Tibial nerve (tissue), 3 donors: Measurements from ENCODE around the gene PDK4.

Experiments
- POLR2A ChIP-seq, 2 donors: fragments of 450-650 bp; IDR thresholded peaks; one replicate each; pipeline ENCODE4 v1.6.1; 2017; ENCODE audit warnings: antibody characterized with exemption in 2 of 2, mild to moderate bottlenecking in 2 of 2, moderate library complexity in 2 of 2
- TF ChIP-seq, protein P1 (sequence below), 5 experiments: fragments of 200-600 bp in 3 of 5; fragments of 450-650 bp in 2 of 5; sonication (generic) in 3 of 5; IDR thresholded peaks; one replicate each; pipeline ENCODE4 v1.5.1; 2016 to 2019; ENCODE audit warnings: antibody characterized with exemption in 5 of 5, mild to moderate bottlenecking in 3 of 5, moderate library complexity in 2 of 5

DNA sequence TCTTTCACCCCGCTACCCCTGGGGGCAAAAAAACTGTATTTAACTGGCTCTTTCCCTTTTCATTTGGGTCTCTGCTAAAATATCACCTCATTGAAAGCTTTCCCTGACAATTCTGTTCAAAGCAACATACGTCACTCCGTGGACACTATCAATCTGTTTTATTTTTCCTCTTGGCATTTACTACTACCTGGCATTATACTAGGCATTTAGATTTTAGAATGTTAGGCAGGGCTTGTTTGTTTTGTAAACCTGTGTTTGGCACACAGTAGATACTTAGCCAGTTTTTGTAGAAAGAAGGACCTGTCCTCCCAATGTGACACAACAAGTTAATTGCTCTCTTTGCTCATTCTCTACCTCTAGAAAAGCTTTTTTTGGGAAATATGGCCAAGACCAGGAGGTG is 26.5 kb upstream of the PDK4 start:
- TF ChIP-seq, protein P1, sequence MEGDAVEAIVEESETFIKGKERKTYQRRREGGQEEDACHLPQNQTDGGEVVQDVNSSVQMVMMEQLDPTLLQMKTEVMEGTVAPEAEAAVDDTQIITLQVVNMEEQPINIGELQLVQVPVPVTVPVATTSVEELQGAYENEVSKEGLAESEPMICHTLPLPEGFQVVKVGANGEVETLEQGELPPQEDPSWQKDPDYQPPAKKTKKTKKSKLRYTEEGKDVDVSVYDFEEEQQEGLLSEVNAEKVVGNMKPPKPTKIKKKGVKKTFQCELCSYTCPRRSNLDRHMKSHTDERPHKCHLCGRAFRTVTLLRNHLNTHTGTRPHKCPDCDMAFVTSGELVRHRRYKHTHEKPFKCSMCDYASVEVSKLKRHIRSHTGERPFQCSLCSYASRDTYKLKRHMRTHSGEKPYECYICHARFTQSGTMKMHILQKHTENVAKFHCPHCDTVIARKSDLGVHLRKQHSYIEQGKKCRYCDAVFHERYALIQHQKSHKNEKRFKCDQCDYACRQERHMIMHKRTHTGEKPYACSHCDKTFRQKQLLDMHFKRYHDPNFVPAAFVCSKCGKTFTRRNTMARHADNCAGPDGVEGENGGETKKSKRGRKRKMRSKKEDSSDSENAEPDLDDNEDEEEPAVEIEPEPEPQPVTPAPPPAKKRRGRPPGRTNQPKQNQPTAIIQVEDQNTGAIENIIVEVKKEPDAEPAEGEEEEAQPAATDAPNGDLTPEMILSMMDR (IDR thresholded peaks at IDR 0.05): no peak
- no peak for TF ChIP-seq POLR2A (IDR thresholded peaks at IDR 0.05)
